NT2/D1 (cell line): ENCODE data around the gene WDR19.

Source experiments
- DNase-seq: peaks from one replicate; pipeline ENCODE4 v3.0.0-alpha.2; 2011; ENCODE audit warnings: low read depth, low spot score
- H3K27me3 ChIP-seq: 2 replicates; pipeline ENCODE4 v1.6.0; 2011; ENCODE audit warnings: mild to moderate bottlenecking; ENCODE audit not compliant: insufficient read length, insufficient read depth
- H3K36me3 ChIP-seq: 2 replicates; pipeline ENCODE4 v1.6.1; 2011; ENCODE audit warnings: mild to moderate bottlenecking, low read length, mixed read lengths; ENCODE audit not compliant: insufficient read depth, insufficient read length
- H3K4me1 ChIP-seq: 2 replicates; pipeline ENCODE4 v1.5.1; 2011; ENCODE audit not compliant: insufficient read depth, insufficient read length
- H3K4me3 ChIP-seq: 2 replicates; pipeline ENCODE4 v1.5.1; 2011; ENCODE audit warnings: low read depth; ENCODE audit not compliant: insufficient read length
- H3K9ac ChIP-seq: 2 replicates; pipeline ENCODE4 v1.6.0; 2011; ENCODE audit warnings: low read depth; ENCODE audit not compliant: insufficient read length
- H3K9me3 ChIP-seq: 2 replicates; pipeline ENCODE4 v1.5.1; 2011; ENCODE audit warnings: mild to moderate bottlenecking, low read length; ENCODE audit not compliant: insufficient read depth
- SUZ12 ChIP-seq: IDR thresholded peaks from 2 replicates; pipeline ENCODE4 v1.6.1; 2011; ENCODE audit not compliant: insufficient read length, insufficient read depth; ENCODE audit errors: extremely low read depth
- YY1 ChIP-seq: IDR thresholded peaks from 2 replicates; pipeline ENCODE4 v1.6.1; 2011; ENCODE audit not compliant: insufficient read length, insufficient read depth
- ZNF274 ChIP-seq: IDR thresholded peaks from 2 replicates; pipeline ENCODE4 v1.6.1; 2011; ENCODE audit warnings: mild to moderate bottlenecking, low read depth, low read length

The WDR19 gene

DNA sequence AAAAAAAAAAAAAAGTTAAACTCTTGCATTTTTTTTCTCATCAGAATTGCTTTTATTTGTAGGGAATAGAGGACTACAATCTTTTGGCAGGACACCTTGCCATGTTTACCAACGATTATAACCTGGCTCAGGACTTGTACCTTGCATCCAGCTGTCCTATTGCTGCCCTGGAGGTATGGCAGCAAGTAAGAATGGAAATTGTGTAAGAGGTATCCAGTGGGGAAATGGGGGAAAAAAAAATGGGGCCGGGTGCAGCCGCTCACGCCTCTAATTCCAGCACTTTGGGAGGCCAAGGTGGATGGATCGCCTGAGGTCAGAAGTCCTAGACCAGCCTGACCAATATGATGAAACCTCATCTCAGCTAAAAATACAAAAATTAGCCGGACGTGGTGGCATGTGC is 49.8 kb downstream of the WDR19 start:
- DNase-seq, result no peak

DNA sequence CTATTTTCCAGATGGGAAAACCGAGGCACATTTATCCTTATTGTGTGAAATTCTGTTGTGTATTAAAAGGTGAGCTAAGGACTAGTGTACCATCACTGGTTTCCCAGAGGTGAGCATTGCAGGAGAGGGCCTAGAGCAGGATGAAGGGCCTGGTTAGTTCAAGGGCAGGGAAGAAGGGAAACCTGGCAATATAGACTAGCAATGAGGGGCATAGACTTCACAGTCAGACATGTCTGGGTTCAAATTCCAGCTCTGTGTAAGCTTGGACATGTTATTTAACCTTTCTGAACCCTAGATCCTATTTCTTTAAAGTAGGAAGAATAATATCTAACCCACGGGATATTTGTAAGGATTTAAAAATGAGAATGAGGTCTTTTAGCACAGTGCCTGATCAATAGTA is 50.8 kb downstream of the WDR19 start:
- TF ChIP-seq SUZ12, result no peak
- TF ChIP-seq YY1, result no peak
- TF ChIP-seq ZNF274, result no peak
- H3K9ac ChIP-seq, result no peak overlapping the region
- H3K4me1 ChIP-seq, result no peaks in the 10 kb centered on the region
- no peak overlapping the region for H3K4me3 ChIP-seq
- no peaks in the 10 kb centered on the region for H3K36me3 ChIP-seq
- DNase-seq, result no peak
- no peaks in the 10 kb centered on the region for H3K9me3 ChIP-seq
- no peaks in the 10 kb centered on the region for H3K27me3 ChIP-seq

More for the DNA sequence above, 49.8 kb downstream of the WDR19 start:
- Histone ChIP-seq H3K9ac (no peak overlapping the region), H3K4me3 (no peak overlapping the region), H3K27me3 (no peaks in the 10 kb centered on the region), H3K36me3 (no peaks in the 10 kb centered on the region), H3K4me1 (no peaks in the 10 kb centered on the region), H3K9me3 (no peaks in the 10 kb centered on the region)
- TF ChIP-seq YY1 (no peak), SUZ12 (no peak), ZNF274 (no peak)

DNA sequence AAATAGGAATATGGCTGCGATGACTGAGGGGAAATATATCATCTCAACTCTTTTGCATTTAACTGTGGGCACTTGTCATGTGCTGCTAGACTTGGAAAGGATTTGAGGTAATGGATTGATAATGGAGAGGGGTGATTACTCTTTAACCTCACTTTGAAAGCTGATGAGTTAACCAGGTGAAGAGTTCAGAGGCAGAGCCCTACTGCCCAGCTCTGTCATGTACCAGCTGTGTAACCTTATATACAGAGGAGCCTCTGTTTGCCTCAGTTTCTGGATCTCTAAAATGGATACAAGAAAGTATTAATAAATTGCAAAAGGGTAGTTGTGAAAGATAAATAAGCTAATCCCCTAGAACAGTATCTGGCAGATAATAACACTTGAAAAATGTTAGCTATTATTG is 51.5 kb downstream of the WDR19 start:
- Histone ChIP-seq H3K9ac (no peak overlapping the region), H3K36me3 (no peaks in the 10 kb centered on the region), H3K27me3 (no peaks in the 10 kb centered on the region), H3K4me3 (no peak overlapping the region), H3K9me3 (no peaks in the 10 kb centered on the region), H3K4me1 (no peaks in the 10 kb centered on the region)
- no peak for DNase-seq
- TF ChIP-seq SUZ12 (no peak), YY1 (no peak), ZNF274 (no peak)

DNA sequence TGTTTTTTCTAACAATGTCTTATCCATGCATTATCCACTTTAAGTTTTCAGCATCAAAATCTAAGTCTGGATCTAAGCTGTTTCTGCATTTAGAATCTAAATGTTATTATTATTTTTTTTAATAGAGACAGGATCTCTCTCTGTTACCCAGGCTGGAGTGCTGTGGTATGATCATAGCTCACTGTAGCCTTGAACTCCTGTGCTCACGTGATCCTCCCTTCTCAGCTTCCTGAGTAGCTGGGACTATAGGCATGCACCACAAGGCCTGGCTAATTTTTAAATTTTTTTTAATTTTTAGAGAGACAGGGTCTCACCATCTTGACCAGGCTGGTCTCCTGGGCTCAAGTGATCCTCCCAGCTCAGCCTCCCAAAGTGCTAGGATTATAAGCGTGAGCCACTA is 52.7 kb downstream of the WDR19 start:
- no peaks in the 10 kb centered on the region for H3K36me3 ChIP-seq
- H3K9ac ChIP-seq, result no peak overlapping the region
- no peak overlapping the region for H3K4me3 ChIP-seq
- no peaks in the 10 kb centered on the region for H3K4me1 ChIP-seq
- no peak for TF ChIP-seq ZNF274
- TF ChIP-seq SUZ12, result no peak
- no peak for TF ChIP-seq YY1
- DNase-seq, result no peak
- H3K27me3 ChIP-seq, result no peaks in the 10 kb centered on the region
- no peaks in the 10 kb centered on the region for H3K9me3 ChIP-seq

DNA sequence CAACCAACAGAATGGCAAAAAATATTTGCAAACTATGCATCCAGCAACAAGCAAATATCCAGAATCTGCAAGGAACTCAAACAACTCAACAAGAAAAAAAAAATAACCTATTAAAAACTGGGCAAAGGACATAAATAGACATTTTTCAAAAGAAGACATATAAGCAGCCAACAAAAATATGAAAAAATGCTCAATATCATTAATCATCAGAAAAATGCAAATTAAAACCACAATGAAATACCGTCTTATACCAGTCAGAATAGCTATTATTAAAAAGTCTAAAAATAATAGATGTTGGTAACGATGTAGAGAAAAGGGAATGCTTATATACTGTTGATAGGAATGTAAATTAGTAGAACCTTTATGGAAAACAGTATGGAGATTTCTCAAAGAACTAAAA is 53.4 kb downstream of the WDR19 start:
- no peak overlapping the region for H3K9ac ChIP-seq
- no peak overlapping the region for H3K4me3 ChIP-seq
- DNase-seq, result no peak
- TF ChIP-seq SUZ12, result no peak
- no peak for TF ChIP-seq YY1
- no peak for TF ChIP-seq ZNF274
- no peaks in the 10 kb centered on the region for H3K4me1 ChIP-seq
- H3K36me3 ChIP-seq, result no peaks in the 10 kb centered on the region
- no peaks in the 10 kb centered on the region for H3K27me3 ChIP-seq
- H3K9me3 ChIP-seq, result no peaks in the 10 kb centered on the region

DNA sequence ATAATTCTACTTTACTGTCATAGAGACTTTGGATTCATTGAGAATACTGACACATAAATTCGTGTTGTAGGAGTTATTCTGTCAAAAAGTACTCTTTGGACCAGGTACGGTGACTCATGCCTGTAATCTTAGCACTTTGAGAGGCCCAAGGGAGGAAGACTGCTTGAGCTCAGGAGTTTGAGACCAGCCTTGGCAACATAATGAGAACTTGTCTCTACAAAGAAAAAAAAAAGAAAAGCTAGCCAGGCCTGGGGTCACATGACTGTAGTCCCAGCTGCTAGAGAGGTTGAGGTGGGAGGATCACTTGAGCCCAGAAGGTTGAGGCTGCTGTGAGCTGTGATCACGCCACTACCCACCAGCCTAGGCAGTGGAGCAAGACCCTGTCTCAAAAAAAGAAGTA is 54.9 kb downstream of the WDR19 start:
- Histone ChIP-seq H3K36me3 (no peaks in the 10 kb centered on the region), H3K9me3 (no peaks in the 10 kb centered on the region), H3K27me3 (no peaks in the 10 kb centered on the region), H3K4me1 (no peaks in the 10 kb centered on the region), H3K4me3 (no peak overlapping the region), H3K9ac (no peak overlapping the region)
- no peak for DNase-seq
- TF ChIP-seq SUZ12, result no peak
- no peak for TF ChIP-seq ZNF274
- no peak for TF ChIP-seq YY1

DNA sequence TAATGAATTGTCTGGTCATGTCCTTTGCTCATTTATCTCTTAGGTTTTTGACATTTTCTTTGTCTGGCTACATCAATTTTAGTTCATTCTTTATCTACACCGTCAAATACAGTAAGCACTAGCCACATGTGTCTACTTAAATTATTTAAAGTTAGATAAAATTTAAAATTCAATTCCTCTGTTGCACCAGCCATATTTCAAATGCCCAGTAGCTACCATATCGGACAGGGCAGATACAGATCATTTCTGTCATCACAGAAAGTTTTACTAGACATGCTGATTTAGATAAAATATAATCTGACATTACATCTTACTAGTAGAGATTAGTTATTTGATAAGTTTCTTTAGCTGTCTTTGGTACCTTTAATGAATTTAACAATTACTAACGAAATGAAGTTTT is 61.1 kb downstream of the WDR19 start:
- Histone ChIP-seq H3K4me3 (no peak overlapping the region), H3K27me3 (no peaks in the 10 kb centered on the region), H3K4me1 (no peaks in the 10 kb centered on the region), H3K36me3 (peaks cover 6% of the 10 kb centered on the region), H3K9ac (no peak overlapping the region), H3K9me3 (peaks cover 12% of the 10 kb centered on the region)
- TF ChIP-seq ZNF274, result no peak
- TF ChIP-seq SUZ12, result no peak
- DNase-seq, result no peak

DNA sequence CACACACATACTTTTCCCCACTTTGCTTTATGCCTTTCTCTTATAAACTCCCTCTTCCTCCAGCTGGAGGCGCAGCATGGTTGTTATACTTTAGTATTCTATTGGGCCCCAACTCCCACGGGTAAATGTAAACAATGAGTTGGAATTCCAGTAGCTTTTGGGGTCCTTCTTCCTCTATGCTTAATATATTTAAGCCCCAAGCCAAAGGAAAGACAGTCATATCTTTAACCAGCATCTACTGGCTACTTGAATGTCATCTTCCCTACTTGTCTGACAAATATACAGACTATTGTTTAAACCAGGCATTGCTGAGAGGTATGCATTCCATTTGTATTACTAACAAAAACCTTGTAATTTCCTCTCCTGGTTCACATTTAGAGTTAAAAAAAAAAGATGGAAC is 72.9 kb downstream of the WDR19 start:
- H3K36me3 ChIP-seq, result no peaks in the 10 kb centered on the region
- H3K4me1 ChIP-seq, result no peaks in the 10 kb centered on the region
- H3K9ac ChIP-seq, result no peak overlapping the region
- TF ChIP-seq SUZ12 (no peak), ZNF274 (no peak), YY1 (no peak)
- no peak for DNase-seq
- no peaks in the 10 kb centered on the region for H3K9me3 ChIP-seq
- no peak overlapping the region for H3K4me3 ChIP-seq
- no peaks in the 10 kb centered on the region for H3K27me3 ChIP-seq
